Measurements from ENCODE around the gene PRPSAP2. TPM values are rescaled to one million over a fixed set of nuclear protein-coding genes. Genes with fewer than 3 reads are reported as not detected.

The PRPSAP2 gene
- total and polyA plus RNA-seq, 2 donors (not counting 1 experiment from before 2014, with no cell fraction given) = 27.1 to 58.8 TPM

DNA sequence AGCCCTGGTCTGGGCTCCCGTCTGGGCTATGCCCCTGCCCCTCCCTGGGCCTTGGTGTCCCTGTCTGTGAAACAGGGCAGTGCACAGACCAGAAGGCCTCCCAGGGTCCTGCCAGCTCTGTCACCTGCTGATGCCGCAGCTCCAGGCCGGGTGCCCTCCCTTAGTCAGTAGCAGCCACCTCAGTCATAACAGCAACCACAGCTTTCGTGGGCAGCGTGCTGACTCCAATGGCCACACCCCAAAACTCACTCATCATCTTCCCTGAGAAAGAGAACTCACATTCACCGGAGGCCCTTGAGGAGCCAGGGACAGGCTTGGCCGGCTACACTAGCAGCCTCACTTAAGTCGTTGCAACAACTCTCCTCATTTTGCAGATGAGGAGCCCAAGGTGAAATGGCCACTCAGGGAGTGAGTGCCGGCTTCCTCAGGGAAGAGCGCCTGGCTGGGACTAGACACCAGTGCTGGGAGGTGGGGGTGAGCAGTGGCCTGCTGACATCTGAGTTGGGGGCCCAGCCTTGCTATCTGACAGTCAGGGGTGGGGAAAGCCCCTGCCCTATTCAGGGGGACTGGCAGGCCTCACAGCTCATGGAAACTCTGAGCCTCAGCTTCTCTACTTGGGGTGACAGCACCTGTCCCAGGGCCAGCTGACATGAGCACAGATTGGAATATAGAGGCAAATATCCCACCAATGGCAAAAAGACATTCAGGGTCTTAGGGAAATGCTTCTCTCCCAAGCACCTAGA, 116.6 kb downstream of the PRPSAP2 start:
- ChIA-PET CTCF (no interaction called here), POLR2A (no interaction called here)
- H3K79me2 ChIP-seq (ENCODE audit: control insufficient read depth, insufficient read depth, low read length) = no peaks in the 10 kb centered on the region
- ATAC-seq (ENCODE audit: low read depth) (no peak), DNase-seq (no peak)
- H3K27ac ChIP-seq (ENCODE audit: low read length in 2 of 2) = no peak overlapping the region
- intact Hi-C loops (cut with micrococcal nuclease) = no loop called here
- H3K9ac ChIP-seq (ENCODE audit: low read length) = no peak overlapping the region
- Mint-ChIP-seq H3K27ac (no peak overlapping the region), H3K4me1 (no peaks in the 10 kb centered on the region), H3K27me3 (no peaks in the 10 kb centered on the region), H3K9me3 (ENCODE audit: insufficient read depth) (no peaks in the 10 kb centered on the region), H3K4me3 (no peak overlapping the region)
- no peak overlapping the region for H3K4me2 ChIP-seq (replicated peaks; ENCODE audit: low read depth, low read length, poor library complexity, severe bottlenecking)
- no peaks in the 10 kb centered on the region for H3K4me1 ChIP-seq (ENCODE audit: control insufficient read depth in 2 of 2, insufficient read depth in 2 of 2, low read length in 2 of 2)
- H3K9me3 ChIP-seq (ENCODE audit: control extremely low read depth in 1 of 3, control insufficient read depth in 2 of 3, insufficient read depth in 1 of 3, low read length in 2 of 3) = no peaks in the 10 kb centered on the region
- no peaks in the 10 kb centered on the region for H4K20me1 ChIP-seq (ENCODE audit: control insufficient read depth, insufficient read depth, low read length, poor library complexity, severe bottlenecking)
- 95% methylated on average over 10 of the region's 10 CpGs for WGBS (ENCODE audit: insufficient coverage)
- no peak overlapping the region for H2AFZ ChIP-seq (ENCODE audit: insufficient read depth, low read depth, low read length, poor library complexity, severe bottlenecking)
- peaks cover 0 to 32% of the 10 kb centered on the region in 2 experiments for H3K36me3 ChIP-seq (replicated peaks in 1 of 2; ENCODE audit: control extremely low read depth in 1 of 2, control insufficient read depth in 1 of 2, extremely low read depth in 1 of 2, insufficient read depth in 2 of 2, low read length in 1 of 2)
- H3K4me3 ChIP-seq (ENCODE audit: control extremely low read depth in 1 of 5, extremely low read depth in 1 of 5, insufficient read depth in 1 of 5, low read depth in 2 of 5, low read length in 4 of 5) = no peak overlapping the region
- TF ChIP-seq, protein P1, sequence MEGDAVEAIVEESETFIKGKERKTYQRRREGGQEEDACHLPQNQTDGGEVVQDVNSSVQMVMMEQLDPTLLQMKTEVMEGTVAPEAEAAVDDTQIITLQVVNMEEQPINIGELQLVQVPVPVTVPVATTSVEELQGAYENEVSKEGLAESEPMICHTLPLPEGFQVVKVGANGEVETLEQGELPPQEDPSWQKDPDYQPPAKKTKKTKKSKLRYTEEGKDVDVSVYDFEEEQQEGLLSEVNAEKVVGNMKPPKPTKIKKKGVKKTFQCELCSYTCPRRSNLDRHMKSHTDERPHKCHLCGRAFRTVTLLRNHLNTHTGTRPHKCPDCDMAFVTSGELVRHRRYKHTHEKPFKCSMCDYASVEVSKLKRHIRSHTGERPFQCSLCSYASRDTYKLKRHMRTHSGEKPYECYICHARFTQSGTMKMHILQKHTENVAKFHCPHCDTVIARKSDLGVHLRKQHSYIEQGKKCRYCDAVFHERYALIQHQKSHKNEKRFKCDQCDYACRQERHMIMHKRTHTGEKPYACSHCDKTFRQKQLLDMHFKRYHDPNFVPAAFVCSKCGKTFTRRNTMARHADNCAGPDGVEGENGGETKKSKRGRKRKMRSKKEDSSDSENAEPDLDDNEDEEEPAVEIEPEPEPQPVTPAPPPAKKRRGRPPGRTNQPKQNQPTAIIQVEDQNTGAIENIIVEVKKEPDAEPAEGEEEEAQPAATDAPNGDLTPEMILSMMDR (IDR thresholded peaks at IDR 0.05) = no peak
- no peak for TF ChIP-seq EZH2 (IDR thresholded peaks at IDR 0.05; ENCODE audit: borderline replicate concordance, insufficient read depth, low read depth, low read length, poor library complexity, severe bottlenecking)
- no peaks in the 10 kb centered on the region for H3K27me3 ChIP-seq (replicated peaks in 1 of 4; ENCODE audit: control extremely low read depth in 1 of 4, control insufficient read depth in 3 of 4, insufficient read depth in 4 of 4, low read length in 3 of 4)

DNA sequence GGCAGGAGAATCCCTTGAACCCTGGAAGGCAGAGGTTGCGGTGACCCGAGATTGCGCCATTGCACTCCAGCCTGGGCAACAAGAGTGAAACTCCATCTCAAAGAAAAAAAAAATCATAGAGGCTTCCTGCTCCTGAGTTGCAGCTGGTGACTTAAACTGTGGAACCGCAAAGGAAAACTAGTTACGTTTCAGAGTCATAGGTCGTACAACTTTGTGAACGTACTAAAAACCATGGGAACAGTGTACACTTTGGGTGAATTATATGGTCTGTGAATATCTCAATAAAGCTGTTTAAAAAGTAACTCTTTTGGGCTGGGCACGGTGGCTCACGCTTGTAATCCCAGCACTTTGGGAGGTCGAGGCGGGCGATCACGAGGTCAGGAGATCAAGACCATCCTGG, 117.7 kb downstream of the PRPSAP2 start:
- ChIA-PET CTCF (no interaction called here), POLR2A (interaction anchor here (0.6 kb wide), 1 partner anchor 15 kb away, joined by 3 read pairs; no protein-coding TSS in a partner anchor)
- no peaks in the 10 kb centered on the region for H3K9me3 ChIP-seq (ENCODE audit: control extremely low read depth in 1 of 3, control insufficient read depth in 2 of 3, insufficient read depth in 1 of 3, low read length in 2 of 3)
- no peak for TF ChIP-seq EZH2 (IDR thresholded peaks at IDR 0.05; ENCODE audit: borderline replicate concordance, insufficient read depth, low read depth, low read length, poor library complexity, severe bottlenecking)
- TF ChIP-seq, protein P1 (IDR thresholded peaks at IDR 0.05) = no peak
- peaks cover 0 to 32% of the 10 kb centered on the region in 2 experiments for H3K36me3 ChIP-seq (replicated peaks in 1 of 2; ENCODE audit: control extremely low read depth in 1 of 2, control insufficient read depth in 1 of 2, extremely low read depth in 1 of 2, insufficient read depth in 2 of 2, low read length in 1 of 2)
- WGBS (ENCODE audit: insufficient coverage) = 94% methylated on average over 13 of the region's 13 CpGs
- H3K27ac ChIP-seq (ENCODE audit: low read length in 2 of 2) = no peak overlapping the region
- no peak overlapping the region for H3K4me2 ChIP-seq (replicated peaks; ENCODE audit: low read depth, low read length, poor library complexity, severe bottlenecking)
- Mint-ChIP-seq H3K27ac (no peak overlapping the region), H3K27me3 (no peaks in the 10 kb centered on the region), H3K4me1 (no peaks in the 10 kb centered on the region), H3K4me3 (no peak overlapping the region), H3K9me3 (ENCODE audit: insufficient read depth) (no peaks in the 10 kb centered on the region)
- no peak overlapping the region for H3K4me3 ChIP-seq (ENCODE audit: control extremely low read depth in 1 of 5, extremely low read depth in 1 of 5, insufficient read depth in 1 of 5, low read depth in 2 of 5, low read length in 4 of 5)
- no peaks in the 10 kb centered on the region for H3K27me3 ChIP-seq (replicated peaks in 1 of 4; ENCODE audit: control extremely low read depth in 1 of 4, control insufficient read depth in 3 of 4, insufficient read depth in 4 of 4, low read length in 3 of 4)
- intact Hi-C loops (cut with micrococcal nuclease) = no loop called here
- H2AFZ ChIP-seq (ENCODE audit: insufficient read depth, low read depth, low read length, poor library complexity, severe bottlenecking) = no peak overlapping the region
- ATAC-seq (ENCODE audit: low read depth) = no peak
- DNase-seq = no peak
- H3K79me2 ChIP-seq (ENCODE audit: control insufficient read depth, insufficient read depth, low read length) = no peaks in the 10 kb centered on the region
- H4K20me1 ChIP-seq (ENCODE audit: control insufficient read depth, insufficient read depth, low read length, poor library complexity, severe bottlenecking) = no peaks in the 10 kb centered on the region
- H3K4me1 ChIP-seq (ENCODE audit: control insufficient read depth in 2 of 2, insufficient read depth in 2 of 2, low read length in 2 of 2) = no peaks in the 10 kb centered on the region
- no peak overlapping the region for H3K9ac ChIP-seq (ENCODE audit: low read length)

Data from B cell (primary cell).